Trophoblast cell (in vitro differentiated cells and primary cell): ENCODE measurements around the gene LRCH1.

Experiments
- DNase-seq, 2 donors: peaks; one replicate each; pipeline ENCODE4 v3.0.0-alpha.2; 2016
- H2AFZ ChIP-seq: 2 replicates; pipeline ENCODE4 v1.6.1; 2013; ENCODE audit warnings: low read length, moderate library complexity, mild to moderate bottlenecking; ENCODE audit not compliant: insufficient read depth, poor library complexity
- H2AK5ac ChIP-seq: 2 replicates; pipeline ENCODE4 v1.6.1; 2013; ENCODE audit warnings: mild to moderate bottlenecking, low read length
- H2BK120ac ChIP-seq: 2 replicates; pipeline ENCODE4 v1.6.1; 2013; ENCODE audit warnings: low read length, mild to moderate bottlenecking, moderate library complexity; ENCODE audit not compliant: insufficient read depth, poor library complexity
- H2BK12ac ChIP-seq: 2 replicates; pipeline ENCODE4 v1.6.1; 2013; ENCODE audit warnings: mild to moderate bottlenecking, low read length, moderate library complexity
- H2BK5ac ChIP-seq: 2 replicates; pipeline ENCODE4 v1.6.1; 2013; ENCODE audit warnings: low read length, low read depth, moderate library complexity, mild to moderate bottlenecking; ENCODE audit not compliant: poor library complexity
- H3K14ac ChIP-seq: 2 replicates; pipeline ENCODE4 v1.6.1; 2013; ENCODE audit warnings: mild to moderate bottlenecking, low read length
- H3K18ac ChIP-seq: 2 replicates; pipeline ENCODE4 v1.6.1; 2013; ENCODE audit warnings: mild to moderate bottlenecking, low read length
- H3K23ac ChIP-seq: 2 replicates; pipeline ENCODE4 v1.6.1; 2013; ENCODE audit warnings: low read length
- H3K27ac ChIP-seq: 2 replicates; pipeline ENCODE4 v1.5.1; 2013; ENCODE audit warnings: low read depth, mild to moderate bottlenecking, inconsistent platforms, low read length, moderate library complexity
- H3K27me3 ChIP-seq: 2 replicates; pipeline ENCODE4 v1.6.1; 2013; ENCODE audit warnings: inconsistent platforms, mild to moderate bottlenecking, low read length, moderate library complexity; ENCODE audit not compliant: insufficient read depth
- H3K36me3 ChIP-seq, 2 experiments: 1 replicate in 1 of 2; 2 replicates in 1 of 2; pipeline ENCODE4 v1.6.1; 2013; ENCODE audit warnings: low read length in 2 of 2, mild to moderate bottlenecking in 2 of 2, moderate library complexity in 1 of 2; ENCODE audit not compliant: insufficient read depth in 2 of 2, control insufficient read depth in 1 of 2
- H3K4ac ChIP-seq: 2 replicates; pipeline ENCODE4 v1.6.1; 2013; ENCODE audit warnings: low read depth, mild to moderate bottlenecking, low read length, moderate library complexity
- H3K4me1 ChIP-seq, 2 experiments: 1 replicate in 1 of 2; 2 replicates in 1 of 2; pipeline ENCODE4 v1.6.1; 2013; ENCODE audit warnings: low read length in 2 of 2, mild to moderate bottlenecking in 2 of 2, moderate library complexity in 1 of 2; ENCODE audit not compliant: insufficient read depth in 2 of 2, control insufficient read depth in 1 of 2
- H3K4me2 ChIP-seq: 2 replicates; pipeline ENCODE4 v1.6.1; 2013; ENCODE audit warnings: inconsistent platforms, mild to moderate bottlenecking, low read length, moderate library complexity
- H3K4me3 ChIP-seq: 2 replicates; pipeline ENCODE4 v1.5.1; 2013; ENCODE audit warnings: mild to moderate bottlenecking, low read depth, low read length, inconsistent platforms
- H3K79me1 ChIP-seq: one replicate; pipeline ENCODE4 v1.6.1; 2013; ENCODE audit warnings: low read length
- H3K79me2 ChIP-seq: 2 replicates; pipeline ENCODE4 v1.6.1; 2013; ENCODE audit warnings: low read length, mild to moderate bottlenecking; ENCODE audit not compliant: control insufficient read depth, insufficient read depth, poor library complexity
- H3K9ac ChIP-seq: 2 replicates; pipeline ENCODE4 v1.6.1; 2013; ENCODE audit warnings: mild to moderate bottlenecking, low read length
- H3K9me3 ChIP-seq: 2 replicates; pipeline ENCODE4 v1.6.1; 2013; ENCODE audit warnings: low read depth, mild to moderate bottlenecking, control low read depth, inconsistent platforms, low read length; ENCODE audit not compliant: insufficient read depth
- H4K12ac ChIP-seq: 2 replicates; pipeline ENCODE4 v1.6.1; 2013; ENCODE audit warnings: low read depth, mild to moderate bottlenecking, low read length, moderate library complexity
- H4K8ac ChIP-seq: 2 replicates; pipeline ENCODE4 v1.6.1; 2013; ENCODE audit warnings: low read depth, mild to moderate bottlenecking, low read length, moderate library complexity
- H4K91ac ChIP-seq: one replicate; pipeline ENCODE4 v1.6.1; 2013; ENCODE audit warnings: low read depth, mild to moderate bottlenecking, low read length, moderate library complexity
- WGBS: extraction: QIAGEN DNeasy Blood & Tissue Kit; methylation state at CpG from one replicate; pipeline ENCODE4 v1.1.7; 2013; ENCODE audit warnings: missing lambda C conversion rate; ENCODE audit not compliant: insufficient read length, insufficient coverage; ENCODE audit errors: extremely low coverage; 5-methylcytosine and 5-hydroxymethylcytosine counted together

Gene LRCH1

DNA sequence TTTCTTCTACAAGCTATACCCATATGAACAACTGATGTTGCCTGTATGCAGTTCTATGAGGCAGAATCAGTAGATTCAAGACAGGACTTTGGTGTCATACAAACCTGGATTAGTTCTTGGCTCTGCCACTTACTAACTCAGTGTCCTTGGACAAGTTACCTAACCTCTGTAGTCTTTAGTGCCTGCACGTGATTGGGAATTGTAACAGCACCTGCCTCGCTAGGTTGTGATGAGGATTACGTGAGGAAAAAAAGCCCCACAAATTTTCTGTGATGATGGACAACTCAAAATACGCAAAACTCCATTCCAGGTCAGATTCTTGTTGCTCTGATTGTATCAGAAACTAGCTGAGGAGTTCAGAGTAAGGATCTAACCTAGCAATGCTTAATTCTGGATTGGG is 89.3 kb downstream of the LRCH1 start:
- Histone ChIP-seq H3K18ac (no peak overlapping the region), H2BK12ac (no peak overlapping the region), H2AK5ac (no peak overlapping the region), H3K36me3 (no peaks in the 10 kb centered on the region), H2BK120ac (no peak overlapping the region), H2BK5ac (peak overlapping the region; percentile 52), H3K9me3 (no peaks in the 10 kb centered on the region), H3K23ac (no peak overlapping the region), H3K14ac (no peak overlapping the region), H3K79me1 (peaks cover 11% of the 10 kb centered on the region), H3K27ac (no peak overlapping the region), H3K27me3 (no peaks in the 10 kb centered on the region), H4K8ac (no peak overlapping the region), H3K79me2 (peaks cover 14% of the 10 kb centered on the region), H3K4me3 (no peak overlapping the region), H4K91ac (no peak overlapping the region), H2AFZ (no peak overlapping the region), H3K4me2 (no peak overlapping the region), H3K4ac (peak overlapping the region; percentile 42), H3K9ac (no peak overlapping the region), H4K12ac (no peak overlapping the region), H3K4me1 (peaks cover 11 to 15% of the 10 kb centered on the region in 2 experiments)
- no CpG with 5 or more reads among the region's 4 CpGs for WGBS
- DNase-seq, result peak; percentile 88 to 97

DNA sequence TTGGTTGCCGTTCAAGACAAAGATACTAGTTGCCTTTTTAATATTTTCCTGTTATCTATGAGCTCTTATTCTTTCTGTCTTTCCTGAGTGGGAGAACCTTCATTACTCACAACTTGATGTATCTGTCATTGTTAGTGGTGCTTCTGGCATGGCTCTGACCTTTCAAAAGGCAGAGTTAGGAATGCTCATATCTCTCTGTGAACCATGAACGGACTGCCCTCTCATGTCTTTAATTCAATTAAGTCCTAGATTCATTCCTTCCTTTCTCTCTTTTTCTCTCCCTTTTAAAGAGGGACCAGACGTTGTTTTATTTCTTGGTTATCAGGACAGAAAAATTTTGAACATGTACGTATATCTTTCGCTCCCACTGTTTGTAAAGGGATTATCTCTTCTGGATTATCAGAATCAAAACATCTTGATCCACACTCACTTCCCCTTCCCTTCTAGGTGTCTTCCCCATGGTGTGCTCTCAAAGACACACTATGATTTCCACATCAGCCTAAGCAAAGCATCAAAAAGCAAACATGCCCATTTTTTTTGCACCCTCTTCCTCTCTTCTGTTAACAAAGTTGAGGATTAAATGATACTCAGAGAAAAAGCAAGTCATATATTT is 90.3 kb downstream of the LRCH1 start:
- no CpG with 5 or more reads among the region's 5 CpGs for WGBS
- Histone ChIP-seq H3K4me1 (peaks cover 9 to 14% of the 10 kb centered on the region in 2 experiments), H4K12ac (no peak overlapping the region), H3K79me2 (peaks cover 12% of the 10 kb centered on the region), H3K14ac (no peak overlapping the region), H3K18ac (no peak overlapping the region), H2AK5ac (no peak overlapping the region), H2AFZ (no peak overlapping the region), H3K36me3 (no peaks in the 10 kb centered on the region), H3K23ac (no peak overlapping the region), H3K4me2 (no peak overlapping the region), H2BK5ac (no peak overlapping the region), H3K27me3 (no peaks in the 10 kb centered on the region), H4K8ac (no peak overlapping the region), H2BK120ac (no peak overlapping the region), H2BK12ac (no peak overlapping the region), H3K27ac (no peak overlapping the region), H3K79me1 (peaks cover 9% of the 10 kb centered on the region), H3K9ac (no peak overlapping the region), H3K9me3 (no peaks in the 10 kb centered on the region), H3K4me3 (no peak overlapping the region), H4K91ac (no peak overlapping the region), H3K4ac (peak overlapping the region; percentile 73)
- DNase-seq, result no peak

DNA sequence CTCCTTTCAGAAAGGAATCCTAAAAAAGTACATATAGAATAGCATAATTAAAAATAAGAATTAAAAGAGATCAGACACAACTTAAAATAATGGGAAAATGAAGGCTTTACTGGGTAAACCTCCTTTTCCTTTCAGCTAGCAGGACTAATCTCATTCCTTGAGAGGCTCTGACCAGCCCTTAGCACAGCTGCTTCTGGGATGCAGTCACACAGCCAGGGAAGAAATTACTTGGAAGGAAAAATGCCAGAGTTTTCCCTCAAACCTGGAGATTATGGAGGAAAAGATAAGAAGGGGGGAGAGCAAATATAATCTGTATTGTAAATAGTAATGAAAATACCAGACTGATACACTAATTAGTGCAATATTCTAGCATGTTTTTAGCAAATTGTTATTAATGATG is 91.8 kb downstream of the LRCH1 start:
- Histone ChIP-seq H3K36me3 (no peaks in the 10 kb centered on the region), H2BK12ac (no peak overlapping the region), H3K9me3 (no peaks in the 10 kb centered on the region), H4K12ac (no peak overlapping the region), H2AK5ac (no peak overlapping the region), H3K4me2 (no peak overlapping the region), H3K4me1 (peaks cover 9 to 15% of the 10 kb centered on the region in 2 experiments), H3K79me1 (peaks cover 9% of the 10 kb centered on the region), H3K14ac (no peak overlapping the region), H3K23ac (no peak overlapping the region), H3K4ac (no peak overlapping the region), H4K91ac (no peak overlapping the region), H3K18ac (no peak overlapping the region), H4K8ac (no peak overlapping the region), H2AFZ (no peak overlapping the region), H3K27ac (no peak overlapping the region), H3K9ac (no peak overlapping the region), H3K27me3 (no peaks in the 10 kb centered on the region), H2BK5ac (no peak overlapping the region), H3K4me3 (no peak overlapping the region), H3K79me2 (peaks cover 10% of the 10 kb centered on the region), H2BK120ac (no peak overlapping the region)
- peak in 1 of 2 donors; percentile 36 for DNase-seq

DNA sequence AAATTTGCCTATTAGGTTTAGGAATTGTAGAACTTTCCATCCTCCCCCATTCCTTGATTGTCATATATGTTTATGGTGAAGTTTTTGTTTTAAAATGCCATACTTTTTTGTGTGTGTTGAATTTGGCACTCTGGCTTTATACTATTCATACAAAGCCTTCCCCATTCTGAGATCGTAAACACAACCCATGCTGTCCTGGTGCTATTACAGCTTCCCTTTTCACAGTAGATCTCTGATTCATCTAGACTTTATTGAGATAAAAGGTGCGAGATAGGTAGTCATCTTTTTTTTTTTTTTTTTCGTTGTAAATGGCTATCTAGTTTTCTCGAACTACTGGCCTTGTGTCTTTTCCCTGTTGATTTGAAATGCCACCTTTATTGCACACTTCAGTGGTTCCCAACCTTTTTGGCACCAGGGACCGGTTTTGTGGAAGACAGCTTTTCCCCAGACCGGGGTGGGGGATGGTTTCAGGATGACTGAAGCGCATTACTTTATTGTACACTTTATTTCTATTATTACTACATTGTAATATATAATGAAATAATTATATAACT is 94.6 kb downstream of the LRCH1 start:
- Histone ChIP-seq H3K79me2 (peaks cover 5% of the 10 kb centered on the region), H2BK5ac (no peak overlapping the region), H2AK5ac (no peak overlapping the region), H3K9ac (no peak overlapping the region), H2AFZ (no peak overlapping the region), H3K18ac (no peak overlapping the region), H2BK12ac (no peak overlapping the region), H3K4ac (no peak overlapping the region), H3K4me2 (no peak overlapping the region), H3K27me3 (no peaks in the 10 kb centered on the region), H4K12ac (no peak overlapping the region), H4K8ac (no peak overlapping the region), H3K9me3 (no peaks in the 10 kb centered on the region), H3K23ac (no peak overlapping the region), H3K79me1 (peaks cover 6% of the 10 kb centered on the region), H4K91ac (no peak overlapping the region), H3K27ac (no peak overlapping the region), H3K14ac (no peak overlapping the region), H2BK120ac (no peak overlapping the region), H3K4me3 (no peak overlapping the region), H3K36me3 (peaks cover 0 to 2% of the 10 kb centered on the region in 2 experiments), H3K4me1 (peaks cover 6 to 7% of the 10 kb centered on the region in 2 experiments)
- no CpG with 5 or more reads among the region's 7 CpGs for WGBS
- DNase-seq, result no peak
